NB4 (cell line): ENCODE measurements around the gene GLT6D1.

Experiments
- CTCF ChIP-seq: IDR thresholded peaks from one replicate; pipeline ENCODE4 v1.5.1; 2012; ENCODE audit warnings: low read depth, low read length
- POLR2A ChIP-seq: IDR thresholded peaks from 2 replicates; pipeline ENCODE4 v1.6.1; 2011; ENCODE audit warnings: mild to moderate bottlenecking; ENCODE audit not compliant: insufficient read length; ENCODE audit errors: extremely low read depth

GRCh38 chr9:135657416-135657815 lies 18.1 kb upstream of the GLT6D1 start:
- TF ChIP-seq POLR2A = no peak
- no peak for TF ChIP-seq CTCF
